GM18873 (cell line): ENCODE results near the gene GAREM1.
A peak's percentile ranks its signal among the peaks of the same experiment; 100 is the strongest.
"Not testable (repeated sequence)": the region's sequence is repeated elsewhere in the genome, so short reads cannot be mapped to it uniquely, and the experiment has no call there.

Experiments
- ATAC-seq: cut with Tn5 transposase; IDR thresholded peaks from one replicate; pipeline ENCODE4 v1.9.1; 2021; ENCODE audit warnings: mild to moderate bottlenecking, moderate library complexity, moderate number of reproducible peaks; ENCODE audit not compliant: unreplicated experiment, low FRiP score

GAREM1 gene

GRCh38 chr18:32298171-32298667, 172.5 kb downstream of the GAREM1 start:
- ATAC-seq: no peak

GRCh38 chr18:32297579-32298170, 173.0 kb downstream of the GAREM1 start:
- no peak for ATAC-seq

GRCh38 chr18:32296851-32297250, 173.8 kb downstream of the GAREM1 start:
- ATAC-seq: no peak

- ATAC-seq: no peak
These were observed 175.1 kb downstream of the GAREM1 start for GRCh38 chr18:32295604-32296003.

GRCh38 chr18:32293107-32293506, 177.6 kb downstream of the GAREM1 start:
- ATAC-seq: no peak

- ATAC-seq: not testable (repeated sequence)
These were observed 179.1 kb downstream of the GAREM1 start for GRCh38 chr18:32291623-32292022.

GRCh38 chr18:32290810-32291209, 179.9 kb downstream of the GAREM1 start:
- ATAC-seq: no peak

GRCh38 chr18:32289483-32290075, 181.1 kb downstream of the GAREM1 start:
- ATAC-seq: peak; percentile 78

- ATAC-seq: no peak
These were observed 182.8 kb downstream of the GAREM1 start for GRCh38 chr18:32287873-32288272.

- no peak for ATAC-seq
These were observed 183.4 kb downstream of the GAREM1 start for GRCh38 chr18:32287249-32287648.

- no peak for ATAC-seq
These were observed 183.9 kb downstream of the GAREM1 start for GRCh38 chr18:32286749-32287148.

- no peak for ATAC-seq
These were observed 186.4 kb downstream of the GAREM1 start for GRCh38 chr18:32284284-32284683.

- no peak for ATAC-seq
These were observed 189.8 kb downstream of the GAREM1 start for GRCh38 chr18:32280911-32281310.

GRCh38 chr18:32280188-32280783, 190.4 kb downstream of the GAREM1 start:
- ATAC-seq: no peak

GRCh38 chr18:32278177-32278799, 192.4 kb downstream of the GAREM1 start:
- no peak for ATAC-seq

GRCh38 chr18:32277549-32277948, 193.1 kb downstream of the GAREM1 start:
- no peak for ATAC-seq

- ATAC-seq: no peak
These were observed 193.8 kb downstream of the GAREM1 start for GRCh38 chr18:32276906-32277305.

GRCh38 chr18:32276256-32276655, 194.4 kb downstream of the GAREM1 start:
- ATAC-seq: no peak

GRCh38 chr18:32275221-32275620, 195.5 kb downstream of the GAREM1 start:
- ATAC-seq: no peak

- ATAC-seq: no peak
These were observed 196.4 kb downstream of the GAREM1 start for GRCh38 chr18:32274307-32274706.

GRCh38 chr18:32271672-32272208, 198.9 kb downstream of the GAREM1 start:
- no peak for ATAC-seq
